CD14-positive monocyte (primary cell): ENCODE results near the gene ACTG1. TPM values are rescaled to one million over a fixed set of nuclear protein-coding genes. Genes with fewer than 3 reads are reported as not detected.

Experiments used
- DNase-seq, 3 donors: peaks; one replicate each; pipeline ENCODE4 v3.0.0-alpha.2; 2011 to 2022
- H2AFZ ChIP-seq: 2 replicates; pipeline ENCODE4 v1.6.0; 2012; ENCODE audit warnings: mild to moderate bottlenecking, low read depth, low read length, inconsistent platforms; ENCODE audit not compliant: insufficient read depth, poor library complexity, severe bottlenecking
- H3K27ac ChIP-seq, 2 donors: 1 replicate in 1 of 2; 2 replicates in 1 of 2; pipeline ENCODE4 v1.5.1; 2012 to 2013; ENCODE audit warnings: low read length in 2 of 2, control low read depth in 1 of 2, inconsistent platforms in 1 of 2, low read depth in 1 of 2, mild to moderate bottlenecking in 1 of 2
- H3K27me3 ChIP-seq, 2 donors: one replicate each; pipeline versions ENCODE4 v1.6.0 to v1.6.1; 2011 to 2013; ENCODE audit warnings: low read length in 2 of 2; ENCODE audit not compliant: control insufficient read depth in 2 of 2, insufficient read depth in 2 of 2
- H3K36me3 ChIP-seq, 2 donors: replicated peaks in 1 of 2; 1 replicate in 1 of 2; 2 replicates in 1 of 2; pipeline versions ENCODE4 v1.5.1 to v1.6.1; 2012 to 2013; ENCODE audit warnings: low read length in 2 of 2, control low read depth in 1 of 2, inconsistent platforms in 1 of 2, mild to moderate bottlenecking in 1 of 2; ENCODE audit not compliant: insufficient read depth in 2 of 2, control insufficient read depth in 1 of 2
- H3K4me1 ChIP-seq, 2 donors: 1 replicate in 1 of 2; 2 replicates in 1 of 2; pipeline versions ENCODE4 v1.5.1 to v1.6.1; 2012 to 2013; ENCODE audit warnings: low read length in 2 of 2, control low read depth in 1 of 2, inconsistent platforms in 1 of 2, mild to moderate bottlenecking in 1 of 2, moderate library complexity in 1 of 2; ENCODE audit not compliant: insufficient read depth in 2 of 2, control insufficient read depth in 1 of 2
- H3K4me2 ChIP-seq: replicated peaks from 2 replicates; pipeline ENCODE3; 2012; ENCODE audit warnings: low read length, moderate library complexity, mild to moderate bottlenecking; ENCODE audit not compliant: poor library complexity, severe bottlenecking; ENCODE audit errors: extremely low read depth
- H3K4me3 ChIP-seq, 3 experiments: fragments of 200-600 bp in 1 of 3; sonication (generic) in 1 of 3; replicated peaks in 1 of 3; 1 replicate in 2 of 3; 2 replicates in 1 of 3; pipeline ENCODE4 v1.5.1; 2011 to 2013; ENCODE audit warnings: low read length in 3 of 3, mild to moderate bottlenecking in 3 of 3, control low read depth in 2 of 3, low read depth in 2 of 3, inconsistent platforms in 1 of 3, moderate library complexity in 1 of 3
- H3K79me2 ChIP-seq: 2 replicates; pipeline ENCODE4 v1.6.0; 2012; ENCODE audit warnings: mild to moderate bottlenecking, control low read depth, inconsistent platforms, low read length, moderate library complexity; ENCODE audit not compliant: insufficient read depth
- H3K9ac ChIP-seq: 2 replicates; pipeline ENCODE4 v1.6.0; 2017; ENCODE audit warnings: low read length, mild to moderate bottlenecking; ENCODE audit not compliant: insufficient read depth, poor library complexity, severe bottlenecking
- H3K9me3 ChIP-seq, 2 donors: replicated peaks in 1 of 2; 1 replicate in 1 of 2; 2 replicates in 1 of 2; pipeline versions ENCODE4 v1.5.1 to v1.6.1; 2012 to 2013; ENCODE audit warnings: low read length in 2 of 2, control low read depth in 1 of 2; ENCODE audit not compliant: control insufficient read depth in 1 of 2, insufficient read depth in 1 of 2
- H4K20me1 ChIP-seq: 2 replicates; pipeline ENCODE4 v1.6.0; 2012; ENCODE audit warnings: mild to moderate bottlenecking, low read length, control low read depth, moderate library complexity; ENCODE audit not compliant: insufficient read depth
- H3K27ac Mint-ChIP-seq, 7 donors: one replicate each; pipeline ENCODE4 v1.8.0; 2020; ENCODE audit warnings: mild to moderate bottlenecking in 7 of 7, mixed read lengths in 7 of 7, moderate library complexity in 6 of 7, inconsistent platforms in 2 of 7
- H3K27me3 Mint-ChIP-seq, 3 donors: one replicate each; pipeline ENCODE4 v1.8.0; 2021 to 2022; ENCODE audit warnings: low read depth in 3 of 3, mild to moderate bottlenecking in 3 of 3, mixed read lengths in 3 of 3, moderate library complexity in 3 of 3, inconsistent platforms in 1 of 3
- H3K36me3 Mint-ChIP-seq, 2 donors: one replicate each; pipeline ENCODE4 v1.8.0; 2020; ENCODE audit warnings: mixed read lengths in 2 of 2, inconsistent platforms in 1 of 2, mild to moderate bottlenecking in 1 of 2
- H3K4me1 Mint-ChIP-seq: one replicate; pipeline ENCODE4 v1.8.0; 2020; ENCODE audit warnings: mild to moderate bottlenecking, mixed read lengths
- H3K4me3 Mint-ChIP-seq, 2 donors: one replicate each; pipeline ENCODE4 v1.8.0; 2020; ENCODE audit warnings: mild to moderate bottlenecking in 2 of 2, mixed read lengths in 2 of 2, moderate library complexity in 1 of 2
- H3K9me3 Mint-ChIP-seq, 7 donors: one replicate each; pipeline ENCODE4 v1.8.0; 2020 to 2022; ENCODE audit warnings: mixed read lengths in 7 of 7, mild to moderate bottlenecking in 6 of 7, moderate library complexity in 6 of 7, inconsistent platforms in 2 of 7
- CTCF ChIP-seq: fragments of 200-600 bp; IDR thresholded peaks from one replicate; pipeline ENCODE4 v1.8.0; 2022; ENCODE audit warnings: antibody characterized with exemption, mild to moderate bottlenecking
- WGBS: methylation state at CpG from one replicate; pipeline ENCODE4 v1.1.5; 2013; ENCODE audit warnings: missing lambda C conversion rate; ENCODE audit not compliant: insufficient coverage; 5-methylcytosine and 5-hydroxymethylcytosine counted together
- intact Hi-C, 2 donors: fragments of 100-400 bp; cut with micrococcal nuclease; formaldehyde crosslinking; loops; one replicate each; pipeline versions ENCODE4 v1.15.0 to v1.15.1; 2023
- polyA plus RNA-seq, 3 donors: library from polyadenylated mRNA; depleted of rRNA in 1 of 3; unstranded in 2 of 3; stranded (reverse) in 1 of 3; fragments of 300-500 nt in 2 of 3; fragments of >200 nt in 1 of 3; fragmentation: Illumina TruSeq in 2 of 3; gene quantifications; 1 replicate in 2 of 3; 2 replicates in 1 of 3; pipeline ENCODE4 v1.2.3, GENCODE V29; 2012 to 2021

The ACTG1 gene
- polyA plus RNA-seq, 3 donors: 1,133 to 3,195 (median 1,620) TPM

GRCh38 chr17:81463506-81463905 is 49.1 kb downstream of the ACTG1 start:
- Histone ChIP-seq H2AFZ (no peak overlapping the region), H4K20me1 (no peaks in the 10 kb centered on the region), H3K27ac (no peak overlapping the region), H3K9me3 (no peaks in the 10 kb centered on the region), H3K4me1 (peaks cover 18 to 21% of the 10 kb centered on the region in 2 donors), H3K9ac (no peak overlapping the region), H3K79me2 (no peaks in the 10 kb centered on the region), H3K36me3 (peaks cover 0 to 9% of the 10 kb centered on the region in 2 donors), H3K4me3 (no peak overlapping the region), H3K4me2 (no peak overlapping the region), H3K27me3 (no peaks in the 10 kb centered on the region)
- Mint-ChIP-seq H3K9me3 (no peaks in the 10 kb centered on the region), H3K4me1 (peaks cover 7% of the 10 kb centered on the region), H3K36me3 (peaks cover 7 to 39% of the 10 kb centered on the region in 2 donors), H3K27ac (peak overlapping the region in 1 of 7 donors; percentile 41), H3K27me3 (no peaks in the 10 kb centered on the region), H3K4me3 (no peak overlapping the region)
- no peak for TF ChIP-seq CTCF
- intact Hi-C loops: no loop called here
- WGBS: 97% methylated on average over 31 of the region's 32 CpGs
- DNase-seq: no peak

DNA sequence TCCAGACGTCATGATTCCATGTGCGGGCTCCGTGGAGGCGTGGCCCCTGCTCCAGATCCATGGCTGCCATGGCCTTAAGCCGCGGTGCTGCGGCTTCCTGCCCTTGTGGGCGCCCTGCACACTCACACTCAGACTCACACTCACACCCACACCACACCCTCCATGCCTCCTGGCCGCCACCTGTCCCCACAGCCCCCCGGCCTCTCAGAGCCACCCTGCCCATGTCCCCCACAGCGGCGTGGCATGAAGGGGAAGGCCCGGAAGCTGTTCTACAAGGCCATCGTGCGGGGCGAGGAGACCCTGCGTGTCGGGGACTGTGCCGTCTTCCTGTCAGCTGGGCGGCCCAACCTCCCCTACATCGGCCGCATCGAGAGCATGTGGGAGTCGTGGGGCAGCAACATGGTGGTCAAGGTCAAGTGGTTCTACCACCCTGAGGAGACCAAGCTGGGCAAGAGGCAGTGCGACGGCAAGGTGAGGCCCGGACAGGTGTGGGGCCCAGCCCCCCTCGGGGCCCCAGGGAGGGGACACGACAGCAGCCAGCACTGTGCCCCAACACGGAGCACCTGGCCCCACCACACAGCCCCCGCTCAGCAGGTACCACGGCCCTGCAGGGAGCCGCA is 50.0 kb downstream of the ACTG1 start:
- intact Hi-C loops: no loop called here
- H3K27ac Mint-ChIP-seq: no peak overlapping the region
- H3K4me3 Mint-ChIP-seq: no peak overlapping the region
- no peaks in the 10 kb centered on the region for H4K20me1 ChIP-seq
- peaks cover 0 to 9% of the 10 kb centered on the region in 2 donors for H3K36me3 ChIP-seq
- no peaks in the 10 kb centered on the region for H3K27me3 Mint-ChIP-seq
- no peaks in the 10 kb centered on the region for H3K27me3 ChIP-seq
- WGBS: 95% methylated on average over 33 of the region's 33 CpGs
- H3K4me1 ChIP-seq: peaks cover 18 to 21% of the 10 kb centered on the region in 2 donors
- H3K4me1 Mint-ChIP-seq: peaks cover 7% of the 10 kb centered on the region
- no peak for DNase-seq
- no peak overlapping the region for H3K4me2 ChIP-seq
- H2AFZ ChIP-seq: no peak overlapping the region
- no peaks in the 10 kb centered on the region for H3K9me3 ChIP-seq
- H3K27ac ChIP-seq: no peak overlapping the region
- H3K79me2 ChIP-seq: no peaks in the 10 kb centered on the region
- no peak overlapping the region for H3K4me3 ChIP-seq
- H3K9me3 Mint-ChIP-seq: no peaks in the 10 kb centered on the region
- no peak overlapping the region for H3K9ac ChIP-seq
- no peak for TF ChIP-seq CTCF
- peaks cover 7 to 39% of the 10 kb centered on the region in 2 donors for H3K36me3 Mint-ChIP-seq
